RCC 7860 (cell line): ENCODE data around the gene CD164L2.

Source experiments
- DNase-seq: peaks from one replicate; pipeline ENCODE4 v3.0.0-alpha.2; 2015; ENCODE audit warnings: low spot score
- FAIRE-seq: peaks from 2 replicates; lab custom pipeline; 2012; peaks lifted over from hg19 to GRCh38; lab: Jason Lieb, UNC

Gene CD164L2

DNA sequence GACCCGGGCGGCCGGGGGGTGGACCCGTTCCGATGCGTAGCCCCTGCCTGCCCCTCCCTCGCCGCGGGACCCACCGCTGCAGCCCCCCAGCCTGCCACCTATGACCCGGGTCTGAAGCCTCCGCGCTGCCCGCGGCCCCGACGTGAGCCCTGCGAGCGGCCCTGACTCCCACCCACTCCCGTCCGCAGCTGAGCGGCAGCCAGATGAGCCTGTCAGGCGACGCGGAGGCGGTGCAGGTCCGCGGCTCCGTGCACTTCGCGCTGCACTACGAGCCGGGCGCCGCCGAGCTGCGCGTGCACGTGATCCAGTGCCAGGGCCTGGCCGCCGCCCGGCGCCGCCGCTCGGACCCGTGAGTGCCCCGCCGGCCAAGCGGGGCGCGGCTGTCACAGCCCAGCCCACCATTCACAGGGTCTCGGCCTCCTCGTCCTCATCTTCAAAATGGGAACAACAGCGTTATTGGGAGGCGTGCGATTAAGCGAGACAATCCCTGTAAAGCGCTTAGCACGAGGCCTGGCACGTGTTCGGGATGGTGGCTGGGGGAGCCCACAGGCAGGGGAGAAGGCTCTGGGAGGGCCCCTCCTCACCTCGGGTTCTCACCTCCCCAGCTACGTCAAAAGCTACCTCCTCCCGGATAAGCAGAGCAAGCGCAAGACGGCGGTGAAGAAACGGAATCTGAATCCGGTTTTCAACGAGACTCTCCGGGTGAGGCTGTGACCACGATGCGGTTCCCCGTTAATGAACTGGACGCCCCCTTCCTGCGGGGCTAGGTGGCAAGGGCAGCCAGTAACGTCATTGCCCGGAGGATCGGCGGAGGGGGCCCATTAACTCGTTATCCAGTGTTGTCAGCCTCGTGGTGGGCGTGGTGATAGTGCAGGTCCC, 33.1 kb downstream of the CD164L2 start:
- FAIRE-seq (no peak), DNase-seq (no peak)

DNA sequence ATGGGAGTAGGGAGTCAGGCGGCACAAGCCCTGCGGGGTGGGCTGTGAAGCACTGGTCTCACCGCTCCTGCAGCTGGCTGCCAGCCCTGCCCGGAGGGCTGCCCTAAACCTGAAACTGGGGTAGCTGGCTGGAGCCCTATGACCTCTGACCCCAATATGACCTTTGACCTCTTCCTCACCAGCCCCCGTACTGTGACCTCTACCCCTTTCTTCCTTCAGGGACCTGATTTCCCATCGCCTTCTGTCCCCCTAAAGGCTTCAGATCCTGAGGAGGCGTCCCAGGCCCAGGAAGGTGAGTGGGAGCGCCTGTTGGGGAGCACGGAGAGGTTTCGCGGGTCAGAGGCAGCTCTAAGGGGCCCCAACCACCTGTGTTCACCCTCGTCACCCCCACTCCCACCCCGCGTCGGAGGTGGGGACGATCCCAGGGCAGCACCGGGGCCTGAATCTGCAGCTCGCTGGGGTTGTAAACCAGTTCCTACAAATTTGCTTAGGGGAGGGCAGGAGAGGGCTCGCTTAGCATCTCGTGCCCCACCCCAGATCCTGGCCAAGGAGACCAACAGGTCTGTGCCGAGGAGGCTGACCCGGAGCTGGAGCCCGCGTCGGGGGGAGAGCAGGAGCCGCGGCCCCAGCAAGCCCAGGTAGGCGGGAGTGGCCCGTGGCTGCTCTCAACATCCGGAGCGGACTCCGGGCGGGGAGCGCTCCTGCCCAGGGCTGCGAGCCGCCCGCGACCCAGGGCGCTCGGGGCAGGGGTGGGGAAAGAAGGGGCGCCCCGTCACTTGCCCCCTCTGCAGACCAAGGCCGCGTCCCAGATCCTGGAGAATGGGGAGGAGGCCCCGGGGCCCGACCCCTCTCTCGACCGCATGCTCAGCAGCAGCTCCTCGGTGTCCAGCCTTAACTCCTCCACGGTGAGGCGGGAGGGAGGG, 34.0 kb downstream of the CD164L2 start:
- FAIRE-seq, result no peak

DNA sequence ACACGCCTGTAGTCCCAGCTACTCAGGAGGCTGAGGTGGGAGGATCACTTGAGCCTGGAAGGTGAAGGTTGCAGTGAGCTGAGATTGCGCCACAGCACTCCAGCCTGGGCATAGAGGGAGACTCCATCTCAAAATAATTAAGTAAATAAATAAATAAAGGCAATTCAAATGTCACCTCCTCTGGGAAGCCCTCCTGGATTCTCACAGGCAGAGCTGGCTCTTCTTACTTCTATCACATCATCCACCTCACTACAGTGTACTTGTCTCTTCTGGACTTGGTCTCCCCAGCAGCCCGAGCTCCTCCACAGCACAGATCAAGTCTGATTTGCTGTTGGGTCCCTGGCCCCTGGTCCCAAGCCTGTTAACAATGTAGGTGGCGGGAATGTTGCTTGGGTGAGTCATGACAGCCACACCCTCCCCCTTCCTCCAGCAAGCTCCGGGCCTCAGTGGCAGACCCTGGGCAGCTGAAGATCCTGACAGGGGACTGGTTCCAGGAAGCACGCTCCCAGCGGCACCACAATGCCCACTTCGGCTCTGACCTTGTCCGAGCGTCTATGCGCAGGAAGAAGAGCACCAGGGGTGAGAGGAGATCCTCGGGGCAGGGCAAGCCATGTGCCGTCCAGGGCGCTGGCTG, 36.0 kb downstream of the CD164L2 start:
- DNase-seq (peak; percentile 22), FAIRE-seq (no peak)

More for the DNA sequence above, 34.0 kb downstream of the CD164L2 start:
- peak; percentile 33 for DNase-seq

DNA sequence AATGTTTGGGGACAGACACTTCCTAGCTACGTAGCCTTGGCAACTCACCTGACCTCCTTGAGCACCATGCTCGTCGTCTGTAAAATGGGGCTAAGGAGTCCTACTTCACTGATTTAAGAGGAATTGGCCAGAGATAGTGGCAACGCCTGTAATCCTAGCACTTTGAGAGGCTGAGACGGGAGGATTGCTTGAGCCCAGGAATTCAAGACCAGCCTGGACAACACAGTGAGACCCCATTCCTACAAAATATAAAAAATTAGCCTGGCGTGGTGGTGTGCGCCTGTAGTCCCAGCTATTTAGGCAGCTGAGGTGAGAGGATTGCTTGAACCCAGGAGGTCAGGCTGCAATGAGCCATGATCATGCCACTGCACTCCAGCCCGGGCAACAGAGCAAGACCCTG, 36.8 kb downstream of the CD164L2 start:
- DNase-seq (no peak), FAIRE-seq (no peak)

DNA sequence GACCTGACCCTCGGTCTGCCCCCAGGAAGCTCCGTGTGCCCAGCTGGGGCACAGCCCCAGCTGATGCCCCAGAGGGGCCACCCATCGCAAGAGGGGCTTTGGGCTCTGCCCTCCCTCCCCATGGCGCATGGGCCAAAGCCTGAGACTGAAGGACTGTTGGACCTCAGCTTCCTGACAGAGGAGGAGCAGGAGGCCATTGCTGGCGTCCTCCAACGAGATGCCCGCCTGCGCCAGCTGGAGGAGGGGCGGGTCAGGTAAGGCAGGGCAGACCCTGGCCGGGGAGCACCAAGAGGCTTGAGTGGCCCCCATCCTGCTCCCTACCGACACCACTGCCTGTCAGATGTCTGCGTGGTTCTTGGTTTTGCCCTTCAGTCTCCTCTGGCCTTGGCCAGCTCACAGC, 37.9 kb downstream of the CD164L2 start:
- FAIRE-seq, result no peak

DNA sequence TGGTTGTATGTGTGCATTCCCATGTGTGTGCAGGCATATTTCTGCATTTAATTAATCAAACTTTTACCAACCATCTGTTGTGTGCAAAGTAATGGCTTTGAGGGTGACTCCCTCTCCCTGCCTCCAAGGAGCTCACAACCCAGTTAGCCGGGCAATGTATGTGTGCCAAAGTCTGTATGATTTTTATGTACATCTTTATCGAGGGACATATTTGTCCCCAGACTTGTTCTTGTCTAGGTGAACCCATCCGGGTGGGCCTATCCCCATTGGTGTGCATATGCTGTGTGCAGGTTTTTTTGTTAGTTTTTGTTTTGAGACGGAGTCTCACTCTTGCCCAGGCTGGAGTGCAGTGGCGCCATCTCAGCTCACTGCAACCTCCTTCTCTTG, 39.5 kb downstream of the CD164L2 start:
- FAIRE-seq, result no peak

More for the DNA sequence above, 37.9 kb downstream of the CD164L2 start:
- DNase-seq, result no peak

DNA sequence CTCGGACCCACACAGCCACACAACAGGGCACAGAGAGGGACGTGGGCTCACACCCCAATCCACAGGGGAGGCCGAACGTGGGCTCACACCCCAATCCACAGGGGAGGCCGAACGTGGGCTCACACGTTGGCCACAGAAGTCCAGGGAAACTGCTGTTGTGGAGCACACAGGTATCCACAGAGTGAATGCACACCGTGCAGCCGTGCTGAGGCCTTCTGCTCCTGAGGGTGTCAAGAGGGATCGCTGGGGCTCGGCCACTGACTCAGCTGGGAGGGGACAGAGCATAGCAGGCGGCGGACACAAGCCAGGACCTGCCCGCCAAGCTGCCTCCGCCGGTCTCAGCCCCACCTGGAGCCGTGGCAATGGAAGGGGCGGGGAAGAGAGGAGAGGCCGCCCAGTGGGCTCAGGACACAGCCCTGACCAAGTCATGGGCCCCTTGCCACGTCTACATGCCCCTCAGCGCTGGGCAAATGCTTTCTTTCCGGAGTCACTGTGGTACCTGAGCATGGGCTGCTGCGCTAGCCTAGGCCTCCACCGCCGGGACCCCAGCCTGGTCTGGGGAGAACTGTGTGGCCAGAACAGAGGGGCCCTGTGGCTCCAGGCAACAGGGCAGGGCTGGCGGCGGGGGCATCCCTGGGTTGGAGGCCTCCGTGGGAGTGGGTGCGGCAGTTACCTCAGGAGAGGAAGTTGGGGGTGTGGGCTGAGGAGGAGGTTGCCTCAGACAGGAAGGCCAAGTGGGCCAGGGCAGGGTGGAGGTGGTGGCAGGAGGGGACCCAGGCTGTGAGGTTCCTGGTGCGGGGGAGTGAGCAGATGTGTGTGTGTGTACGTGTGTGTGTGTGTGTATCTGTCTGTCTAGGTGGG, 40.1 kb downstream of the CD164L2 start:
- DNase-seq (no peak), FAIRE-seq (no peak)

More for the DNA sequence above, 39.5 kb downstream of the CD164L2 start:
- DNase-seq, result no peak

DNA sequence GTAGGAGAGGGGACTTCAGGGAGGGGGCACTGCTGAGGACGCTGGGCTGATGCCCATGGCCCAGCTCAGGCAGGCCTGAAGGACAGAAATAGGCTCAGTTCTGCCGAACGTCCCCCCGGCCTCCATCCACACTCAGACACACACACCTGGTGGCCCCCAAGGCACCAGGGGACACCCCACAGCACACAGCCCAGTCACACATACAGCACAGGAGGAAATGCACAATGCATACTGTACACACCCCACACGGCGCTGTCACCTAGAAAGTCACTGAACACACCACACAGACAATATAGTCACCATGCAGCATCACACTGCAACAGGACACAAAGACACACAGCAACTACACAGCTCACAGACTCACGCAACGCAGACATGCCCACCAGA, 40.7 kb downstream of the CD164L2 start:
- FAIRE-seq, result no peak

DNA sequence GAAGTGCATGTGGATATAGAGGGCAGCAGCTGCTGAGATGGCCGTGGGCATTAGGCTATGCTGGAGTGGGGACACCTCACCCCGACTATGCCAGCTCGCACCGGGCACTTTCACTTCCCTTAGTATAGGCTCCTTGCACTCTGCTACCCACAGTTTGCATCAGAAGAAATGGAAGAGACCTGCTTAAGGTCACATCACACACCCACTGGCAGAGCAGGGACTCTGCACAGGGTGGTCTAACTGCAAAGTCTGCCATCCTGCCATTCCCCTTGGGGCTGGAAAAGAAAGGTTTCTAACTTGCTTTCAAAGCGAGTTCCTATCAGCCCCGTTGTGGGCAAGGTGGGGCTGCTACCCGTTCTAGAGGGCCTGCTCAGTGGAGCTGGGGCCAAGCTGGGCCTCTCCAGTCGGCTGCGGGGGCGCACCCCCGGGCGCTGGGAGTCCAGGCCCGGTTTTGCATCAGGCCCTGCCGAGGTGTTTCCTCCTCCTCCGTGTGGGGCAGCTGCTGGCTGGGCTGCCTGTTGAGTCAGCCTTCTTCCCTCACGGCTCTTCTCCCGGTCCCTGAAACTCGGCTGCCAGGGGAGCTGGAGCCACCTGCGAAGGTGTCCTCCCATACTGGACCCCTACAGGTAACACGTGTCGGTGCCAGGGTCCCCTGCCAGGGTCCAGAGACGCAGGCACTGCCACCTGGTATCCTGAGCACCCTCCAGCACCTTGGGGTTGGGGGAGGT, 41.4 kb downstream of the CD164L2 start, which contains the start of gene SYTL1:
Gene SYTL1 (plus strand): TSS at position 498 of the 728 bp plus-strand sequence. CDS start 3,313 bp downstream, outside the sequence.
- no peak for FAIRE-seq

More for the DNA sequence above, 40.7 kb downstream of the CD164L2 start:
- DNase-seq, result no peak

DNA sequence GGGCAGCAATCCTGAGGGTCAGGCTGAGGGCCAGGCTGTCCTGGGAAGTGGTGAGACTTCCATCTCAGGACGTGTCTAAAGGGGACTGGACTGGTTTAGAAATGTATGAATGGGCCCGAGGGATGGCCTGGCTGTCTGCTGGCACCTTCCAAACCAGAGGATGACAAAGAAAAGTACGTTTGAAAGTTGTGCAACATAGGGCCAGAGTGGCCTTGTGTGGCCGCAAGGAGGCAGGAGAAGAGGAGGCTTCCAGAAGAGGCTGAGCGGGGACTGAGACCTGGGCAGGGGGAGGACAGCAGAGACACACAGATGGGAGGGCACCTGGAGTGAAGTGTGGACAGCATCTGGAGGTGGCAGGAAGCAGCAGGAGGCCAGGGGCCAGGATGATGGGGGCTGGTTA, 43.9 kb downstream of the CD164L2 start:
- DNase-seq, result no peak
- FAIRE-seq, result no peak

More for the DNA sequence above, 41.4 kb downstream of the CD164L2 start, which contains the start of gene SYTL1:
- peak; percentile 57 for DNase-seq

DNA sequence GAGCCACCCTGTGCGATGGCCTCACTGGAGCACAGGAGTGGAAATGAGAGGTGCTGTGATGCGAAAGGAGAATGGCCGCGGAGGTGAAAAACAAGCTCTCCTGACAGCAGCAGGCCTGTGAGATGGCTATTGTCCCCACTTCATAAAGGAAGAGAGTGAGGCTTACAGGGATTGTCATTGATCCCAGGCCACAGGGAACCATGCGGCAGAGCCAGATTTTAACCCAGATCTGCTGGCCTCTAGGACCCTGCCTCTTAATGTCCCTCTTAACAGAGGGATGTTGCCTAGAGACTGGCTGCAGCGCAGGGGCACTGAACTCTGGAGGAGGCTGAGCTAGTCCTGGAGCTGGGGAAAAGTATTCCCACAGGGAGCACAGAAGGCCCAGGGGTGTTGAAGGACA, 44.4 kb downstream of the CD164L2 start:
- DNase-seq (no peak), FAIRE-seq (no peak)

DNA sequence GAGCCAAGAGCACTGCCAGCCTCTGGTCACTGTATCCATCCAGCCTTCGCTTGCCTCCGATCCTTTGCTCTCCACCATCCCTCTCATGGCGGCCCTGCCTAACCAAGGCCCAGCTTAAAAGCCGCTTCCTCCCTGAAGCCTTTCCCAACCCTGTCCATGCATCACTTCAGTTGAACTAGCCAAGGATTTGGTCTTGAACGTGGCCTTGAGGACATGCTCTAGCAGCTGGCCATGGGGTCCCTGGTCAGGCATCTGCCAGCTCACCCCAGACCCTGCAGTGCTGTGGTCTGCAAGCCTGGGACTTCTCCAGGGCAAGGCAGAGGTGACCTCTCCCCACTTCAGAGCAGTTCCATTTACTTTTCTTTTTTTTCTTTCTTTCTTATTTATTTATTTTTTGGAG, 46.4 kb downstream of the CD164L2 start:
- FAIRE-seq, result no peak
- no peak for DNase-seq

DNA sequence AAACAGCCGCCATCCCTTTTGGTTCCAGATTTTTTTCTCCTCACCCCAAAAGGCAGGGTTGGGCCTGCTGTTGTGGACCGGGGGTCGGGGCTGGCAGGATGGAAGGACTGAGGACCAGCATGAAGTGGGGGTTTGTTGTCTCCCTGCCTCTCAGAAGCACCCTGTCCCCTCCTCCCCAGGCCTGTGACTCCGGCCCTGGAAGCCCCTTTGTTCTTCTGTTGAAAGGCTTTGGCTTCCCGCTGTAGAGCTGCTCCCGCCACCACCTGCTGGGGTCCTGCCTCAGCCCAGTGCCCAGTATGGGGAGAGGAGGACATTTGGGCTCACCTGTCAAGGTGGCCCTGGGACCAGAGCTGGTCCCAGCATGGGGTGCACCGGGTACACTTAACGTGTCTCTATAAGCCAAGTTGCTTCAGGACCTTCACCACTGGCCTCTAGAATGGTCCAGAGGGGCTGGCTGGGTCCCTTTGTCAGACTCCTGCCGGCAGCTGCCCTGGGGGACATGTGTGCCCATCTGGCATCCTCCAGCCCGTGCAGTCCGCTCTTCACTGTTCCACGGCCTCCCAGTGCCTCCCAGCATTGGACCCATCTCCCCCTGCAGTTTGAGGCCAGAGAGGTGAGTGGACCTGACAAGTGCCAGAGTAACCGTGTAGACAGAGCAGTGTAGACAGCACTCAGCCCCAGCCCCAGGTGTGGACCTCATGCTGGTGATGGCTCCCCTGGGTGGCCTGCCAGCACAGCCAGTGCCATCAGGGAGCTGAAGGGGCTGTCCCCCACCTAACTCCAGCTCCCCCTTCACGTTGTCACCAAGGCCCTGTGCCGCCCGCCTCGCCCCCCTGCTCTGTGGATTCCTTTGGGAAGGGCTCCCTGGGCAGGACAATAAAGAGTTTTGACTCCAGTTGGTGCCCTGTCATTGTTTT, 47.4 kb downstream of the CD164L2 start:
- FAIRE-seq, result no peak
- DNase-seq, result no peak

DNA sequence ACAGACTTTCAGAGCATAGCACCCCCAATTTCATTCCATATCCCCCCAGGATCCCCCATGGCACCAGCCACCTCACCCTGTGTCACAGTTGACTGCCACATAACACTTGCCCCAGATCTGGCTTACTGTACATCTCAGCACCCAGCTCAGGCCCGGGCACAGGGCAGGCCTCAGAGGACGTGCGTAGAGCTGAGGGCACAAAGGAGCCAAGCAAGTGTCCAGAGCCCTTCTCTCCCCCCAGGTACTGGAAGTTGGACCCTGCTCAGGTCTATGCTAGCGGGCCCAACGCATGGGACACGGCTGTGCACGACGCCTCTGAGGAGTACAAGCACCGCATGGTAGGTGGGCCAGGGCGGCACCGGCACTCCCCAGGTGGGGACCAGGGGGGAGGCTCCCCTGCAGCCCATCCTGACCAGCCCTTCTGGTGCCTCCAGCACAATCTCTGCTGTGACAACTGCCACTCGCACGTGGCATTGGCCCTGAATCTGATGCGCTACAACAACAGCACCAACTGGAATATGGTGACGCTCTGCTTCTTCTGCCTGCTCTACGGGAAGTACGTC, 49.3 kb downstream of the CD164L2 start:
- FAIRE-seq (no peak), DNase-seq (no peak)

DNA sequence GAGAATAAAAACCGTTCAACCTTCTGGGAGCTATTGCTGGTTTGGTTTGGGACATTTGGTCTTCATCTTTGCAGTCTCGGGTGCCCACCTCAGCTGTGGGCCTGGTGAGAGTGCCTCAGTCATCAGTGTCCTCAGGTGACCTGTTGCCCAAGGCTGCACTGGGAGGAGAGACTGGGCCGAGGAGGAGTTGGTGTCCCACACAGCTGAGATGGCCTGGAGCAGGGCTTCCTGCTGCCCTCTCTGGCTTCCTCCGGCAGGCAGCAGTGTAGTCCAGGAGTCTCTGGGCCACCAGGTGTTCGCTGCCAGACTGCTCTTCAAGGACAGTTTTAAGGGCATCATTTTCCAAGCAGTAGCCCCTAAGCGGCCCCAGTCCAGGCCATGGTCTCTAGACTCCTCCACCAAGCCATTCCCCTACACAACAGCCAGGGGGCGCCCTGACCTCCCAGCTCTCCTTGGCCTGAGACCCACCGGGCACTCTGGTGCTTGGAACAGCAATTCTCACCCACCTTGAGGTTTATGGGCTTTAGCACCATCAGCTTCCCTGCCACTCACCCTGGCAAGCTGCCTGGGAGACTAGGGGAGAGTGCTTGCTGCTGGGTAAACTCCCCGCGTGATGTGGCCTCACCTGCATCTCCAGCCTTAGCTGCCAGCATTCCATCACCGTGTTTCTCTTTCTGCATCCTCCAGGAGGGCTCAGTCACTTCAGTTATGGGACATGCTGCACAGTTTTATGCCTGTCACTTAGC, 50.4 kb downstream of the CD164L2 start:
- no peak for FAIRE-seq
- no peak for DNase-seq

DNA sequence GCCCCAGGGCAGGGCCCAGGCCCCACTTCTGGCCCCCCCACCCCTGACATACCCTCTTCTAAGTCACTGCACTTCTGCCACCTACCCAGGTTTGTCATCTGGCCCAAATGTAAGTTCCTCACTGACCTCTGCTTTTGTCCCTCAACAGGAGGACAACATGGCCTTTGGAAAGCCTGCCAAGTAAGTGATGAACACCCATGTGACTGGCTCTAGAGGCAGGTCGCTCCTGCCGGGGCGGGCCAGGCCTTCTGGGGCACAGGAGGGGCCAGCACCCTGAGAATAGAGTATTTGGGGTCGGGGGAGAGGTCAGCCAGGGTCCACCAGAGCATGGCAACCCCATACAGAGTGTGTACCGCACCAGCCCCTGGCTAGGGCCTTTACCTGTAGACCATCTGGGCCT, 51.2 kb downstream of the CD164L2 start:
- FAIRE-seq (no peak), DNase-seq (no peak)

DNA sequence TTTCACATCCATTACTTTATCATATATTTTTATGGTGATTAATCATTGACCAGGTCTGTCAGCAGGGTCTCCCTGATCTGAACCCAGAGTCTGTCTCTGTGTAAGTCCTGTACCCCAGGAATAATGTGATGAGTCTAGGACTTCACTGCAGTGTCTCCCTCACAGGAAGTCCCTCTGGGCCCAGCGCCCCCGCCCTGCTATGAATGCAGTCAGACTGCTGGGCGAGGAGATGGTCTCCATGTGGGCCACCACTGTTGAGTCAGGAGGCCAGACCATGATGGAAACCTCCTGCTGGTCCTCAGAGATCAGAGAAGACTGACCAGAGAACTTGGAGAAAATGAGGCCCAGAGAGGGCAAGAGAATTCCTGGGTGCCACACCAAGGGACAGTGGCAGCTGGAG, 51.7 kb downstream of the CD164L2 start:
- FAIRE-seq, result no peak
- DNase-seq, result no peak
